ENCODE data around the gene FAM76A.
"Not testable (repeated sequence)": the region's sequence is repeated elsewhere in the genome, so short reads cannot be mapped to it uniquely, and the experiment has no call there.

FAM76A gene
- 25.9 to 41.8 (median 39.2) reads per million in 4 experiments for total RNA-seq

GRCh38 chr1:27725374-27726172, at the start of gene FAM76A:
Gene FAM76A (plus strand): TSS chr1:27725961. CDS start chr1:27726081, 120 bp downstream.
- DNase-seq, result peak; percentile 99

DNA sequence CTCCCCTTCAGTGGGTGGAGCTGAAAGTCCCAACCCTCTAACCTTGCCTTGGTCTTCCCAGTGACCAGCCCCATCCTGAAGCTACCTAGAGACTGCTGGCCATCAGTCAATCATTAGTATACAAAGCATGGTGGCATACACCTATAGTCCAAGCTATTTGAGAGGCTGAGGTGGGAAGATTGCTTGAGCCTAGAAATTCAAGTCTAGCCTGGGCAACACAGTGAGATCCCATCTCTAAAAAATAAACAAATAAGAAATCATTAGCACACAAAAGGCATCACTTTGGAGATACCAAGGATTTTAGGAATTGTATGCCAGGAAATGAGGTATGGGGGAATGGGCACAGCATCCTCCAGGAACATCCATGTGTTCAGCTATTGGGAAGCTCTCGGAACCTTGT, 49.4 kb upstream of the FAM76A start:
- no peak for DNase-seq

DNA sequence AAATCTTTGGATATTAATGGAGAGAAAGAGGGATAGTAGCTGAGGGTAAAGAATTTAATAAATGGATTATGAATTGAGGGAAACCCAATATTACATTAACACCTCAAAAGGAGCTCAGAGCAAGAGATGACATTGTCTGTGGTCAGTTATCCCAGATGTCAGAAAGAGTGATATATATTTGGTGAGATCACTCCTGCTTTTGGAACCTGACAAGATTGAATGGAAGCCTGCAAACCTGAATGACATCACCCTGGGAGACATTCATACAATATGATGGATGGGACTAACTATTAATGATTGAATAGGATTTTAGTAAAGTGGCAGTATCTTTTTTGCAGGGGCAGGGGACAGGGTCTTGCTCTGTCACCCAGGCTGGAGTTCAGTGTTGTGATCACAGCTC, 47.0 kb upstream of the FAM76A start:
- DNase-seq, result no peak

GRCh38 chr1:27680225-27680791, 45.5 kb upstream of the FAM76A start:
- not testable (repeated sequence) for DNase-seq

DNA sequence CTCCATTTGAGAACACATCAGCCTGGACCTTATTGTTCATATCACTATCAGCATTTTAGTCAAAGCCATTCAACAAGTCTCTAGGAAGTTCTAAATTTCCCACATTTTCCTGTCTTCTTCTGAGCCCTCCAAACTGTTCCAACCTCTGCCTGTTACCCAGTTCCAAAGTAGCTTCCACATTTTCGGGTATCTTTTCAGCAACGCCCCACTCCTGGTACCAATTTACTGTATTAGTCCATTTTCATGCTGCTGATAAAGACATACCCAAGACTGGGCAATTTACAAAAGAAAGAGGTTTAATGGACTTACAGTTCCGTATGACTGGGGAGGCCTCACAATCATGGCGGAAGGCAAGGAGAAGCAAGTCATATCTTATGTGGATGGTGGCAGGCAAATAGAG, 44.2 kb upstream of the FAM76A start:
- DNase-seq, result not testable (repeated sequence)

GRCh38 chr1:27682351-27682944, 43.3 kb upstream of the FAM76A start:
- DNase-seq, result no peak

- no peak for DNase-seq
Observed at GRCh38 chr1:27684176-27684575, 41.6 kb upstream of the FAM76A start.

DNA sequence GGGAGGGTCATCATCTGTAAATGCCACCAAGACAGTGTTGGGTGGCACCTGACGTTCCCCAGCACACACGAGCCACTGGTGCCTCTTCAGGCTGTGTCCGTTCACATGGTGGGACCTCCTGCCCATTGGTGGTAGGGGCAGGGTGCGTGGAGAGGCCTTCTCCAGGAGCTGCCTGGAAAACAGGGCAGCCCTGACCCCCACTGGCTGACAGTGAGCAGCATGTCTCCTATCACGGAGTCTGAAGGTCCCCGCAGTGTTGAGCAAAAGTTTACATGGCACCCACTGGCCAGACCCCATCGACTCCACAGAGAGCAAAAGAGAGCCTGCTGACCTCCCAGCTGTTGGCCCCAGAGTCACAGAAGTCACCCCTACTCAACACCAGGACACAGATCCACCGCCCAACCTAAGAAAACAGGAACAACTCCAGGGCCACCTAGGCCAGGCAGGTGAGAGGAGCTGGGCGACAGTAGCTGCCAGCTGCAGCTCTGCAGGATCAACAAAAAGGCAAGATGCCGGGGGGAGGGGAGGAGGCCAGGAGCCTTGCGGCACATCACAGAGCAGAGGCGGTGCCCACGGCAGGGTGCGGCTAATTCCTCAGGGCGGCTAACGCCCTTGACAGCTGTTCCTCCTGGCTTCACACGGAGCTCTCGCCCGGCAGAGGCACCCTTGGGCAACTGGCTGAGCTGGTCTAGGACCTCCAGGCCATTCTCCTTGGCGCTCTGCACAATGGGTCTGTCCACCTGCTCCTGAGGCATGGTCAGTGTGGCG, 39.4 kb upstream of the FAM76A start:
- DNase-seq, result no peak

DNA sequence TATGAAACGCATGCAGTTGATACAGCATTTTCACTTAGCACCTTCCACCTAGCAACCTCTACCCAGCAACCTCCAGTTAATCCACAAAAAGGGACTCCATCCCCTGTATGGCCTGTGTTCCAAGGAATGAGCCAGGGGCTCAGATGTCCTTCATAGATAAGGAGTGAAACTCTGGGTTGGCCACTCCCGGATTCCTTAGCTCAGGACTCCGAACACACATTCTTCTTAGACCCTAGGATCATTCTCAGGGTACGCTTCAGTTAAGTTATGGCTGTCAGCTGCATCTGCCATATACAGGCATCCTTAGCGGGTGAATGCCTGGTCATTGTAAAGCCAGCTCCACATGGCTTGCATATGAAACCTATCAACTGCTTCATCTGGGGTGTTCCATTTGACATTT, 37.9 kb upstream of the FAM76A start:
- no peak for DNase-seq

- no peak for DNase-seq
Observed at GRCh38 chr1:27689423-27690173, 36.2 kb upstream of the FAM76A start.

DNA sequence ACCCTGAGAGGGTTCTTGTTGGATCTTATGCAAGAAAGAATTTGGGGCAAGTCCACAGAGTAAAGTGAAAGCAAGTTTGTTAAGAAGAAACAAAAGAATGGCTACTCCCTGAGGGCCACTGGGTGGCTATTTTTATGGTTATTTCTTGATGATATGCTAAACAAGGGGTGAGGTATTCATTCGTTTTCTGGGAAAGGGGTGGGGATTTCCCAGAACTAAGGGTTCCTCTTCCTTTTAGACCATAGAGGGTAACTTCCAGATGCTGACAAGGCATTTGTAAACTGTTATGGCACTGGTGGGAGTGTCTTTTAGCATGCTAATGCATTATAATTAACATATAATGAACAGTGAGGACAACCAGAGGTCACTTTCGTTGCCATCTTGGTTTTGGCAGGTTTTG, 35.6 kb upstream of the FAM76A start:
- DNase-seq, result no peak

DNA sequence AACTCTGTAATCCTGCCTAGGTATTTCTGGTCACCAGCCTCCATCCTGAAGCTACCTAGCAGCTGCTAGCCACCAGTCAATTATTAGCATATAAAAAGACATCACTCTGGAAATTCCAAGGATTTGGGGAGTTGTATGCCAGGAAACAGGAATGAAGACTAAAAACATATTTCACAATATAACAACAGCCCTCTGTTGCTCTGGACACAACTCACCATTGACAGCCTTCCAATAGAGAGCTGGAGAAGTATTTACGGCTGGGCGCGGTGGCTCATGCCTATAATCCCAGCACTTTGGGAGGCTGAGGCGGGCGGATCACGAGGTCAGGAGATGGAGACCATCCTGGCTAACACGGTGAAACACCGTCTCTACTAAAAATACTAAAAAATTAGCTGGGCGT, 28.9 kb upstream of the FAM76A start:
- DNase-seq, result not testable (repeated sequence)

GRCh38 chr1:27704958-27705357, 20.8 kb upstream of the FAM76A start:
- DNase-seq, result no peak

- DNase-seq, result no peak
Observed at GRCh38 chr1:27705545-27705944, 20.2 kb upstream of the FAM76A start.

GRCh38 chr1:27710574-27710973, 15.2 kb upstream of the FAM76A start:
- no peak for DNase-seq

- no peak for DNase-seq
Observed at GRCh38 chr1:27713139-27713725, 12.5 kb upstream of the FAM76A start.

- no peak for DNase-seq
Observed at GRCh38 chr1:27713869-27714513, 11.8 kb upstream of the FAM76A start.

DNA sequence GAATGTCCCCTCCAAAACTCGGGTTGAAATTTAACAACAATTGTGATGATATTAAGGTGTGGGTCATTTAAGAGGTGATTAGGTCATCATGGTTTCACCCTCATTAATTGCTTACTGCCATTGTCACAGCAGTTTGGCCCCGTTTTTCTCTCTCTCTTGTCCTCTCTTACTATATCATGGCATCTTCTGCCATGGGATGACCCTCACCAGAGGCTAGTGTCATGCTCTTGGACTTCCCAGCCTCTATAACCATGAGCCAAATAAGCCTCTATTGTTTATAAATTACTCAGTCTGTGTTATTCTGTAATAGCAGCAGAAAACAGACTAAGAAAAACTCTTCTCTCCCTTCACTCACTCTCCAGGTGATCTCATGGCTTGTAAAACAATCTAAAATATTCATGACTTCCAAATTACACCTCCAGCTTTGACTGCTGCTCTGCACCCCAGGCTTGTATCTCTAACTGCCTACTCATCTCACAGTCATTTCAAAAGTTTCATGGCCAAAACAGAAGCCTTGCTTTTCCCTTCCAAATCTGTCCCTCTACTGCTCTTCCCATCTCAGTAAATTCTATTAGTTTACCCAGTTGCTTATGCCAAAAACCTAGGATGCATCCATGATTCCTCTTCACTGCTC, 9.4 kb upstream of the FAM76A start:
- no peak for DNase-seq

GRCh38 chr1:27719286-27720251, 6.2 kb upstream of the FAM76A start:
- DNase-seq, result no peak

GRCh38 chr1:27724961-27725373, 794 bp upstream of the FAM76A start:
- DNase-seq, result no peak

Measured in effector CD8-positive, alpha-beta T cell (primary cell).